ENCODE results near the gene ST8SIA5.

DNA sequence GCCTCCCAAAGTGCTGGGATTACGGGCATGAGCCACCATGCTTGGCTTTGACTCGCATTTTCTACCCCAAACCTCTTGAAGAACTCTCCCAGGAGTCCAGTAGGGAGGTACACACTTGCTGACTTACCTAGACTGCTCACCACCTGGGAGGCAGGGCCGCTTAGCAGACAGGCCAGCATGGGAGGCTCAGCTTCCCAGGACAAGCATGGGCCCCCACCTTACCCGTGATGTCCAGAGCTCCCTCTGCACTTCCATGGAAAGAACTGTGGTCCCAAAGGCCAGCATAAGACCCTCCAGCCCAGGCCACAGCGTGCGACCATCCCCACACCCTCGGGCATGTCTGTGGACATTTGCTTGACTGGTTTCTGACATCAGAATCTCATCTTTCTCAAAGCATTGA, 36.8 kb downstream of the ST8SIA5 start:
- TF ChIP-seq, protein P1, sequence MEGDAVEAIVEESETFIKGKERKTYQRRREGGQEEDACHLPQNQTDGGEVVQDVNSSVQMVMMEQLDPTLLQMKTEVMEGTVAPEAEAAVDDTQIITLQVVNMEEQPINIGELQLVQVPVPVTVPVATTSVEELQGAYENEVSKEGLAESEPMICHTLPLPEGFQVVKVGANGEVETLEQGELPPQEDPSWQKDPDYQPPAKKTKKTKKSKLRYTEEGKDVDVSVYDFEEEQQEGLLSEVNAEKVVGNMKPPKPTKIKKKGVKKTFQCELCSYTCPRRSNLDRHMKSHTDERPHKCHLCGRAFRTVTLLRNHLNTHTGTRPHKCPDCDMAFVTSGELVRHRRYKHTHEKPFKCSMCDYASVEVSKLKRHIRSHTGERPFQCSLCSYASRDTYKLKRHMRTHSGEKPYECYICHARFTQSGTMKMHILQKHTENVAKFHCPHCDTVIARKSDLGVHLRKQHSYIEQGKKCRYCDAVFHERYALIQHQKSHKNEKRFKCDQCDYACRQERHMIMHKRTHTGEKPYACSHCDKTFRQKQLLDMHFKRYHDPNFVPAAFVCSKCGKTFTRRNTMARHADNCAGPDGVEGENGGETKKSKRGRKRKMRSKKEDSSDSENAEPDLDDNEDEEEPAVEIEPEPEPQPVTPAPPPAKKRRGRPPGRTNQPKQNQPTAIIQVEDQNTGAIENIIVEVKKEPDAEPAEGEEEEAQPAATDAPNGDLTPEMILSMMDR (IDR thresholded peaks at IDR 0.05; ENCODE audit: poor library complexity, severe bottlenecking): no peak
- TF ChIP-seq POLR2AphosphoS5 (IDR thresholded peaks at IDR 0.05): no peak
- no peak for TF ChIP-seq RAD21 (conservative IDR thresholded peaks at IDR 0.05)
- no peak for TF ChIP-seq EZH2 (IDR thresholded peaks at IDR 0.05; ENCODE audit: borderline replicate concordance, insufficient read depth, low read length, poor library complexity, severe bottlenecking)
- no peak for TF ChIP-seq MXI1 (conservative IDR thresholded peaks at IDR 0.05; ENCODE audit: poor library complexity, severe bottlenecking)
- TF ChIP-seq TAF1 (IDR thresholded peaks at IDR 0.05; ENCODE audit: low read depth): no peak
- no peak for TF ChIP-seq EP300 (conservative IDR thresholded peaks at IDR 0.05; ENCODE audit: poor library complexity, severe bottlenecking)

All from neural cell (in vitro differentiated cells).